Muscle layer of colon (tissue), 2 donors: ENCODE results near the gene POU4F3.
"Not testable (repeated sequence)": the region's sequence is repeated elsewhere in the genome, so short reads cannot be mapped to it uniquely, and the experiment has no call there.

ENCODE experiments used
- H3K27ac ChIP-seq: one replicate; pipeline ENCODE4 v1.7.0; 2013; ENCODE audit warnings: low read depth, mild to moderate bottlenecking, low read length, moderate library complexity
- H3K27me3 ChIP-seq, 2 donors: one replicate each; pipeline ENCODE4 v1.7.0; 2013; ENCODE audit warnings: low read length in 2 of 2, mild to moderate bottlenecking in 2 of 2; ENCODE audit not compliant: insufficient read depth in 2 of 2, control insufficient read depth in 1 of 2
- H3K36me3 ChIP-seq: one replicate; pipeline ENCODE4 v1.7.0; 2013; ENCODE audit warnings: mild to moderate bottlenecking, low read length; ENCODE audit not compliant: insufficient read depth
- H3K4me1 ChIP-seq: one replicate; pipeline ENCODE4 v1.7.0; 2013; ENCODE audit warnings: mild to moderate bottlenecking, low read length; ENCODE audit not compliant: insufficient read depth
- H3K4me3 ChIP-seq, 2 donors: one replicate each; pipeline ENCODE4 v1.7.0; 2013; ENCODE audit warnings: low read length in 2 of 2, low read depth in 1 of 2, mild to moderate bottlenecking in 1 of 2, moderate library complexity in 1 of 2
- H3K9ac ChIP-seq: one replicate; pipeline ENCODE4 v1.7.0; 2013; ENCODE audit warnings: low read length
- H3K9me3 ChIP-seq: one replicate; pipeline ENCODE4 v1.7.0; 2013; ENCODE audit warnings: mild to moderate bottlenecking, low read length
- donor health status: abdominal sarcoma.
- donor health status: Adenocarcinoma of cecum.

POU4F3 gene

DNA sequence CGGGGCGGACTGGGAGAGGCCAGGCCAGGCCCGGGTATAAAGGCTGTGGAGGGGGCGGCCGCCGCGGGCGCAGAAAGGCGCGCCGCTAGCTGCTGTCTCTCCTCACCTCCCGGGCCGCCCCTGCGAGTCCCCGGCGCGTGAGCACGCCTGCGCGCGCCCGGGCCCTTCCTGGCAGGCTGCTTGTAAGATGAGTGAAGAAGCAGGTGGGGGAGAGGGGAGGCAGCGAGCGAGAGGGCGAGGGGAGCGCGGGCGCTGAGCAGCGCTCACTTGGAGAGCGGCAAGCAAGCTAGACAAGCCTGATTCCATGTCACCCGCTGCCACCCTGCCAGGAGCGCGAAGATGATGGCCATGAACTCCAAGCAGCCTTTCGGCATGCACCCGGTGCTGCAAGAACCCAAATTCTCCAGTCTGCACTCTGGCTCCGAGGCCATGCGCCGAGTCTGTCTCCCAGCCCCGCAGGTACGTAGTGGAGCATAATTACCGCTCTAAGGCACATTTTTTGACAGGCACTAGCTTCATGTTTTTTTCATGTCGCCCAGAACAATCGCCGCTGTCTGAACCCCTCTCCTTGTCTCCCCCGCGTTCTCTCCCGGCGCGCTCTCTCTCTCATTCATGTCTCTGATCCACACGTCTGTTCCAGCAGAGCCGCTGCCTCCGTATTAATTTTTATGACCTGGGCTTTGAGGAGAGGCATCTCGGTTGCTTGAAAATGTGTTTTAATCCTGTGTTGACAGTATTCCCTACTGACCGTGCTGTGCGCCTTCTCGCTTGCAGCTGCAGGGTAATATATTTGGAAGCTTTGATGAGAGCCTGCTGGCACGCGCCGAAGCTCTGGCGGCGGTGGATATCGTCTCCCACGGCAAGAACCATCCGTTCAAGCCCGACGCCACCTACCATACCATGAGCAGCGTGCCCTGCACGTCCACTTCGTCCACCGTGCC is at the start of gene POU4F3:
Gene POU4F3, plus strand, starts transcription at position 66 of the 941 bp plus-strand sequence. Its CDS starts 274 bp downstream, at position 340.
- Histone ChIP-seq H3K27ac (no peak within 1 kb of the TSS), H3K27me3 (peaks cover 60 to 82% of the 10 kb centered on the region in 2 donors), H3K9me3 (no peaks in the 10 kb centered on the region), H3K36me3 (no peaks in the 10 kb centered on the region), H3K4me1 (no peaks in the 10 kb centered on the region), H3K9ac (no peak within 1 kb of the TSS), H3K4me3 (no peak within 1 kb of the TSS)

GRCh38 chr5:146290318-146290717 is 48.3 kb upstream of the POU4F3 start:
- H3K4me1 ChIP-seq, result no peaks in the 10 kb centered on the region
- H3K36me3 ChIP-seq, result no peaks in the 10 kb centered on the region
- no peak overlapping the region for H3K27ac ChIP-seq
- H3K4me3 ChIP-seq, result no peak overlapping the region
- no peaks in the 10 kb centered on the region for H3K9me3 ChIP-seq
- no peaks in the 10 kb centered on the region for H3K27me3 ChIP-seq
- H3K9ac ChIP-seq, result no peak overlapping the region

GRCh38 chr5:146291421-146292074 is 47.1 kb upstream of the POU4F3 start:
- H3K27me3 ChIP-seq, result no peaks in the 10 kb centered on the region
- H3K36me3 ChIP-seq, result no peaks in the 10 kb centered on the region
- no peak overlapping the region for H3K27ac ChIP-seq
- no peak overlapping the region for H3K4me3 ChIP-seq
- H3K9me3 ChIP-seq, result no peaks in the 10 kb centered on the region
- H3K4me1 ChIP-seq, result no peaks in the 10 kb centered on the region
- H3K9ac ChIP-seq, result no peak overlapping the region

- Histone ChIP-seq H3K4me1 (no peaks in the 10 kb centered on the region), H3K36me3 (no peaks in the 10 kb centered on the region), H3K9me3 (no peaks in the 10 kb centered on the region), H3K9ac (no peak overlapping the region), H3K27ac (no peak overlapping the region), H3K27me3 (no peaks in the 10 kb centered on the region), H3K4me3 (no peak overlapping the region)
These were observed 42.4 kb upstream of the POU4F3 start for GRCh38 chr5:146296245-146296644.

DNA sequence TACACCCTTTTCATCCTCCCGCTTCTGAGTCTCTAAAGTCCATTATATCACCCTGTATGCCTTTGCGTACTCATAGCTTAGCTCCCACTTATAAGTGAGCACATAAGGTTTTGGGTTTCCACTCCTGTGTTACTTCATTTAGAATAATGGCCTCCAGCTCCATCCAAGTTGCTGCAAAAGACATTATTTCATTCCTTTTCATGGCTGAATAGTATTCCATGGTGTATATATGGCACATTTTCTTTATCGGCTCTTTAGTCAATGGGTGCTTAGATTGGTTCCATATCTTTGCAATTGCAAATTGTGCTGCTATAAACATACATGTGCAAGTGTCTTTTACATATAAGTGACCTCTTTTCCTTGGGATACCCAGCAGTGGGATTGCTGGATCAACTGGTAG is 39.7 kb upstream of the POU4F3 start:
- H3K4me1 ChIP-seq, H3K27me3 ChIP-seq, H3K4me3 ChIP-seq, H3K9ac ChIP-seq, H3K27ac ChIP-seq, H3K36me3 ChIP-seq, H3K9me3 ChIP-seq: not testable (repeated sequence)

- Histone ChIP-seq H3K9ac (no peak overlapping the region), H3K27ac (no peak overlapping the region), H3K4me3 (no peak overlapping the region), H3K4me1 (no peaks in the 10 kb centered on the region), H3K9me3 (no peaks in the 10 kb centered on the region), H3K36me3 (no peaks in the 10 kb centered on the region), H3K27me3 (no peaks in the 10 kb centered on the region)
These were observed 37.0 kb upstream of the POU4F3 start for GRCh38 chr5:146301626-146302025.

GRCh38 chr5:146302406-146302805 is 36.2 kb upstream of the POU4F3 start:
- Histone ChIP-seq H3K4me3 (no peak overlapping the region), H3K9ac (no peak overlapping the region), H3K27me3 (no peaks in the 10 kb centered on the region), H3K9me3 (no peaks in the 10 kb centered on the region), H3K36me3 (no peaks in the 10 kb centered on the region), H3K27ac (no peak overlapping the region), H3K4me1 (no peaks in the 10 kb centered on the region)

DNA sequence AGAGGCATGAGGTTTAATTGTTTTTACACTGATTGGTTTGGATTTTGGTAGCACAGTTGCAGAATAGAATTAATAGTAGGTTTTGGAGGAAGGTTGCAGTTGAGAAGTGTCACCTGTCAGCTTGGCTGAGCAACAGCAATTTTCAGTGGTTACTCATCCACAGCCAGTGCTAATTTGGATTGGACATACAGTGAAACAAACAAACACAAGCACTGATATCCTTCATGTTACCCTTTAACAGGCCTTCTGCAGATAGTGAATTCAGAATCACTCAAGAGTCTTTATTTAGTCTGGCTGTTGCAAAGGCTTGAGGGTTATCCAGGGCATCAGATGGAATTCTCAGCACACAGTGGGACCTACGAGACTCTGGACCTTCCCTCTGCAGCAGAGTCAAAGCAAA is 31.8 kb upstream of the POU4F3 start:
- Histone ChIP-seq H3K9me3 (no peaks in the 10 kb centered on the region), H3K9ac (no peak overlapping the region), H3K4me3 (no peak overlapping the region), H3K4me1 (no peaks in the 10 kb centered on the region), H3K27ac (no peak overlapping the region), H3K36me3 (no peaks in the 10 kb centered on the region), H3K27me3 (no peaks in the 10 kb centered on the region)

GRCh38 chr5:146307796-146308195 is 30.8 kb upstream of the POU4F3 start:
- no peak overlapping the region for H3K27ac ChIP-seq
- no peak overlapping the region for H3K4me3 ChIP-seq
- no peaks in the 10 kb centered on the region for H3K27me3 ChIP-seq
- no peaks in the 10 kb centered on the region for H3K4me1 ChIP-seq
- no peak overlapping the region for H3K9ac ChIP-seq
- no peaks in the 10 kb centered on the region for H3K36me3 ChIP-seq
- no peaks in the 10 kb centered on the region for H3K9me3 ChIP-seq

DNA sequence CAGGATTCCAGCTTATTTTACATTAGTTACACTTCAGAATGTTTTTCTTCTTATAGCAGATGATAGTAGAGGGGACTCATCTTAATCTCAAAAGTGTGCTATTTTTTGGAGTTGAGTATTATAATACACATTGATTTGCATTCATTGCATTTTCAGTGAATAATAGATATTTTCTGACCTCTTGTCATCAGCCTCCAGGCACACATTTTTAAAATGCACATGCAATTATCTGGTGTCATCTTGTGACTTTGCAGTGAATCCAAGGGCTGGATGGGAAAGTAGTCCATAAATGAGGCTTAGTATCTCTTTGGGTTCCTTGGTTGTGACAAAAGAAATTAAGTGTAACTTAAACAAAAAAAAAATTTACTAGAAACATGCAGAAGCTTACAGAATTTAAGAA is 28.1 kb upstream of the POU4F3 start:
- no peaks in the 10 kb centered on the region for H3K36me3 ChIP-seq
- no peaks in the 10 kb centered on the region for H3K27me3 ChIP-seq
- no peaks in the 10 kb centered on the region for H3K9me3 ChIP-seq
- no peak overlapping the region for H3K9ac ChIP-seq
- no peak overlapping the region for H3K4me3 ChIP-seq
- H3K4me1 ChIP-seq, result no peaks in the 10 kb centered on the region
- no peak overlapping the region for H3K27ac ChIP-seq

- H3K4me1 ChIP-seq, result no peaks in the 10 kb centered on the region
- H3K36me3 ChIP-seq, result no peaks in the 10 kb centered on the region
- no peak overlapping the region for H3K27ac ChIP-seq
- no peak overlapping the region for H3K4me3 ChIP-seq
- H3K9me3 ChIP-seq, result no peaks in the 10 kb centered on the region
- no peaks in the 10 kb centered on the region for H3K27me3 ChIP-seq
- H3K9ac ChIP-seq, result no peak overlapping the region
These were observed 27.4 kb upstream of the POU4F3 start for GRCh38 chr5:146311278-146311677.
